Kidney epithelial cell (primary cell): ENCODE data around the gene DOCK9. TPM values are rescaled to one million over a fixed set of nuclear protein-coding genes. Genes with fewer than 3 reads are reported as not detected.

Source experiments
- DNase-seq: peaks from one replicate; pipeline ENCODE4 v3.0.0-alpha.2; 2010; ENCODE audit warnings: low read depth
- H3K27me3 ChIP-seq: 2 replicates; pipeline ENCODE4 v1.6.0; 2011; ENCODE audit warnings: low read length; ENCODE audit not compliant: control insufficient read depth, insufficient read depth
- H3K36me3 ChIP-seq: 2 replicates; pipeline ENCODE4 v1.5.1; 2011; ENCODE audit warnings: low read length; ENCODE audit not compliant: control insufficient read depth, insufficient read depth
- H3K4me3 ChIP-seq: 2 replicates; pipeline ENCODE4 v1.5.1; 2011; ENCODE audit warnings: low read depth, mild to moderate bottlenecking, control low read depth, low read length
- CTCF ChIP-seq: IDR thresholded peaks from 2 replicates; pipeline ENCODE4 v1.5.1; 2011; ENCODE audit warnings: mild to moderate bottlenecking, moderate library complexity, low read length, control low read depth, inconsistent platforms; ENCODE audit not compliant: insufficient read depth, poor library complexity, severe bottlenecking
- total RNA-seq: library from RNA; depleted of rRNA; stranded (reverse); fragments of >200 nt; gene quantifications from 2 replicates; pipeline ENCODE4 v1.2.3, GENCODE V29; 2015

The DOCK9 gene
- total RNA-seq, 1 donor from 2014 or later: 226 TPM

- DNase-seq: no peak
- no peak for TF ChIP-seq CTCF
Measured at GRCh38 chr13:98906746-98907502, 70.9 kb downstream of the DOCK9 start.

GRCh38 chr13:98905199-98905598 lies 72.7 kb downstream of the DOCK9 start:
- Histone ChIP-seq H3K27me3 (no peaks in the 10 kb centered on the region), H3K4me3 (no peak overlapping the region), H3K36me3 (no peaks in the 10 kb centered on the region)
- DNase-seq: no peak
- TF ChIP-seq CTCF: no peak

More at GRCh38 chr13:98906746-98907502, 70.9 kb downstream of the DOCK9 start:
- Histone ChIP-seq H3K27me3 (no peaks in the 10 kb centered on the region), H3K36me3 (no peaks in the 10 kb centered on the region), H3K4me3 (no peak overlapping the region)

- no peak for TF ChIP-seq CTCF
- DNase-seq: no peak
- no peaks in the 10 kb centered on the region for H3K27me3 ChIP-seq
- H3K4me3 ChIP-seq: no peak overlapping the region
- H3K36me3 ChIP-seq: no peaks in the 10 kb centered on the region
Measured at GRCh38 chr13:98900442-98900841, 77.4 kb downstream of the DOCK9 start.

GRCh38 chr13:98897706-98898105 lies 80.2 kb downstream of the DOCK9 start:
- Histone ChIP-seq H3K4me3 (no peak overlapping the region), H3K36me3 (peaks cover 1% of the 10 kb centered on the region), H3K27me3 (no peaks in the 10 kb centered on the region)
- no peak for TF ChIP-seq CTCF
- no peak for DNase-seq

- H3K36me3 ChIP-seq: peaks cover 1% of the 10 kb centered on the region
Measured at GRCh38 chr13:98896868-98897144, 81.1 kb downstream of the DOCK9 start.

More at GRCh38 chr13:98896868-98897144, 81.1 kb downstream of the DOCK9 start:
- no peak overlapping the region for H3K4me3 ChIP-seq
- no peaks in the 10 kb centered on the region for H3K27me3 ChIP-seq
- no peak for DNase-seq
- TF ChIP-seq CTCF: no peak
